ENCODE data around the gene HMCES.

DNA sequence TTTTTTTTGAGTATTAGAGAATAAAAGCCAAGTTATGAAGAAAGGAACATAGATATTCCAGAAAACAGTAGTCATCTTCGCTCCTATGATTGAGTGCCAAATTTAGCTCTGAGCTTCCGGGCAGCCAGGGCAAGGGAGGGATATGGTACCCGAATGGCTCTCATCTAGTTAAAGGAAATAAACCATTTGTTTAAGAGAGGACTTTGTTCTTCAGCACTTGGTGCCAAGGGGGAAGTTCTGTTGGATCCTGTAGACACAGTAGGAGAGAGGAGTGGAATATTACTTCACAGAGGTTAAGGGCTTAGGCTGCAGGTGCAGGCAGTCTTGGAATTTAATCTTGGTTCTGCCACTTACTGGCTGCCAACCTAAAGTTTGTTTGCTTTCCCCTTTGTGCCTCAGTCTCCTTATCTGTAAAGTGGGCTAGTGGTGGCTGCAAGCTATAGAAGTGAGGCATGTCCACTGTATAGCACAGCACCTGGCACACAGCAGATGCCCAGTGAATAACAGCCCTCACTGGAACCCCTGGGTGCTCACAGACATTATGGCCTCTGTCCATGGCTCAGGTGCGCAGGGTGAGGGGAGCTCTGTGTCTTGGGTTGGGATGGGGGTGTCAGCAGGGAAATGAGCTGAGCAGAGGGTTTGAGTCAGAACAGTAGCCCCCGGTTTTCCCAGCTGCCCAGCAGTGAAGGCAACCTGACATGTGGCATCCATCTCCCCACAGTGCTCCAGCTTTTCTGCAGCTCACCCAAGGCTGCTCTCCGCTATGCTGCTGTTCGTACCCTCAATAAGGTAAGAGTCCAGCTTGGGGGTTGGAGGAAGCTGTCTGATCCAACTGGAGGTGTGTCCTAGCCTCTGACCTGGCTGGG, 18.8 kb upstream of the HMCES start:
- TF ChIP-seq, protein P1, sequence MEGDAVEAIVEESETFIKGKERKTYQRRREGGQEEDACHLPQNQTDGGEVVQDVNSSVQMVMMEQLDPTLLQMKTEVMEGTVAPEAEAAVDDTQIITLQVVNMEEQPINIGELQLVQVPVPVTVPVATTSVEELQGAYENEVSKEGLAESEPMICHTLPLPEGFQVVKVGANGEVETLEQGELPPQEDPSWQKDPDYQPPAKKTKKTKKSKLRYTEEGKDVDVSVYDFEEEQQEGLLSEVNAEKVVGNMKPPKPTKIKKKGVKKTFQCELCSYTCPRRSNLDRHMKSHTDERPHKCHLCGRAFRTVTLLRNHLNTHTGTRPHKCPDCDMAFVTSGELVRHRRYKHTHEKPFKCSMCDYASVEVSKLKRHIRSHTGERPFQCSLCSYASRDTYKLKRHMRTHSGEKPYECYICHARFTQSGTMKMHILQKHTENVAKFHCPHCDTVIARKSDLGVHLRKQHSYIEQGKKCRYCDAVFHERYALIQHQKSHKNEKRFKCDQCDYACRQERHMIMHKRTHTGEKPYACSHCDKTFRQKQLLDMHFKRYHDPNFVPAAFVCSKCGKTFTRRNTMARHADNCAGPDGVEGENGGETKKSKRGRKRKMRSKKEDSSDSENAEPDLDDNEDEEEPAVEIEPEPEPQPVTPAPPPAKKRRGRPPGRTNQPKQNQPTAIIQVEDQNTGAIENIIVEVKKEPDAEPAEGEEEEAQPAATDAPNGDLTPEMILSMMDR (IDR thresholded peaks at IDR 0.05): no peak
- no peak for TF ChIP-seq POLR2A (IDR thresholded peaks at IDR 0.05)
